ENCODE results near the gene VKORC1.

VKORC1 gene

GRCh38 chr16:31082368-31083045 lies 12.1 kb downstream of the VKORC1 start:
- DNase-seq (ENCODE audit: low spot score) = no peak

GRCh38 chr16:31081428-31082351 lies 12.9 kb downstream of the VKORC1 start:
- DNase-seq (ENCODE audit: low spot score) = no peak

DNA sequence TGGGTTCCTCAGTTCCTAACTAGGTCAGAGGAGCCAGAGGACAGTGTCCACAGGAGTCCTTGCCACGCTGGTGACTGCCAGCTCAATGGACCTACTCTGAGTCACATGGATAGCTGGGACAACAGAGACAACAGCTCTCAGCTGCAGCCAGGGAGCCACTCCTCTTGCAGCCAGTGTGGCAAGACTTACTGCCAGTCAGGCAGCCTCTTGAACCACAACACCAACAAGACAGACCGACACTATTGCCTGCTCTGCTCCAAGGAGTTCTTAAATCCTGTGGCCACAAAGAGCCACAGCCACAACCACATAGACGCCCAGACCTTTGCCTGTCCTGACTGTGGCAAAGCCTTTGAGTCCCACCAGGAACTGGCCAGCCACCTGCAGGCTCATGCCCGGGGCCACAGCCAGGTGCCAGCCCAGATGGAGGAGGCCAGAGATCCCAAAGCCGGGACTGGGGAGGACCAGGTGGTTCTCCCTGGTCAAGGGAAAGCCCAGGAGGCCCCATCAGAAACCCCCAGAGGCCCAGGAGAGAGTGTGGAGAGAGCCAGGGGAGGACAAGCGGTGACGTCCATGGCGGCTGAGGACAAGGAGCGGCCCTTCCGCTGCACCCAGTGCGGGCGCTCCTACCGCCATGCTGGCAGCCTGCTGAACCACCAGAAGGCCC lies 13.7 kb downstream of the VKORC1 start:
- DNase-seq (ENCODE audit: low spot score) = no peak

- no peak for DNase-seq (ENCODE audit: low spot score)
These were observed 14.5 kb downstream of the VKORC1 start for GRCh38 chr16:31080035-31080629.

DNA sequence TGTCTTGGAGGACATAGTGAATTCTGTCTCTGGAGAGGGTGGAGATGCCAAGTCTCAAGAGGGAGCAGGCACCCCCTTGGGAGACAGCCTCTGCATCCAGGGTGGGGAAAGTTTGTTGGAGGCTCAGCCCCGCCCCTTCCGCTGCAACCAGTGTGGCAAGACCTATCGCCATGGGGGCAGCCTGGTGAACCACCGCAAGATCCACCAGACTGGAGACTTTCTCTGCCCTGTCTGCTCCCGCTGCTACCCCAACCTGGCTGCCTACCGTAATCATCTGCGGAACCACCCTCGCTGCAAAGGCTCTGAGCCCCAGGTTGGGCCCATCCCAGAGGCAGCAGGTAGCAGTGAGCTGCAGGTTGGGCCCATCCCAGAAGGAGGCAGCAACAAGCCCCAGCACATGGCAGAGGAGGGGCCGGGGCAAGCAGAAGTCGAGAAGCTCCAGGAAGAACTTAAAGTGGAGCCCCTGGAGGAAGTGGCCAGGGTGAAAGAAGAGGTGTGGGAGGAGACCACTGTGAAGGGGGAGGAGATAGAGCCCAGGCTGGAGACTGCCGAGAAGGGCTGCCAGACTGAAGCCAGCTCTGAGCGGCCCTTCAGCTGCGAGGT lies 15.2 kb downstream of the VKORC1 start:
- DNase-seq (ENCODE audit: low spot score) = no peak

DNA sequence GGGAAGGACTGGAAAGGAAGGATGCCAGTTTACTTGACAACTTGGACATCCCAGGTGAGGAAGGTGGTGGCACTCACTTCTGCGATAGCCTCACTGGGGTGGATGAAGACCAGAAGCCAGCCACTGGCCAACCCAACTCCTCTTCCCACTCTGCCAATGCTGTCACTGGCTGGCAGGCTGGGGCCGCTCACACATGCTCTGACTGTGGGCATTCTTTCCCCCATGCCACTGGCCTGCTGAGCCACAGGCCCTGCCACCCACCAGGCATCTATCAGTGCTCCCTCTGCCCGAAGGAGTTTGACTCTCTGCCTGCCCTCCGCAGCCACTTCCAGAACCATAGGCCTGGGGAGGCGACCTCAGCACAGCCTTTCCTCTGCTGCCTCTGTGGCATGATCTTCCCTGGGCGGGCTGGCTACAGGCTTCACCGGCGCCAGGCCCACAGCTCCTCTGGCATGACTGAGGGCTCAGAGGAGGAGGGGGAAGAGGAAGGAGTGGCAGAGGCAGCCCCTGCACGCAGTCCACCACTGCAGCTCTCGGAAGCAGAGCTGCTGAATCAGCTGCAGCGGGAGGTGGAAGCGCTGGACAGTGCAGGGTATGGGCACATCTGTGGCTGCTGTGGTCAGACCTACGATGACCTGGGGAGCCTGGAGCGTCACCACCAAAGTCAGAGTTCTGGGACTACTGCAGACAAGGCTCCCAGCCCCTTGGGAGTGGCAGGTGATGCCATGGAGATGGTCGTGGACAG lies 15.8 kb downstream of the VKORC1 start:
- no peak for DNase-seq (ENCODE audit: low spot score)

GRCh38 chr16:31077592-31078396 lies 16.8 kb downstream of the VKORC1 start:
- DNase-seq (ENCODE audit: low spot score) = no peak

DNA sequence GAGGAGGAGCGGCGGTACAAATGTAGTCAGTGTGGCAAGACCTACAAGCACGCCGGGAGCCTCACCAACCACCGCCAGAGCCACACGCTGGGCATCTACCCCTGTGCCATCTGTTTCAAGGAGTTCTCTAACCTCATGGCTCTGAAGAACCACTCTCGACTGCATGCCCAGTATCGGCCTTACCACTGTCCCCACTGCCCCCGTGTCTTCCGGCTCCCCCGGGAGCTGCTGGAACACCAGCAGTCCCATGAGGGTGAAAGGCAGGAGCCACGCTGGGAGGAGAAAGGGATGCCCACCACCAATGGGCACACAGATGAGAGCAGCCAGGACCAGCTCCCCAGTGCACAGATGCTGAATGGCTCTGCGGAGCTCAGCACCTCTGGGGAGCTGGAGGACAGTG lies 17.6 kb downstream of the VKORC1 start:
- no peak for DNase-seq (ENCODE audit: low spot score)

- DNase-seq (ENCODE audit: low spot score) = no peak
These were observed 18.3 kb downstream of the VKORC1 start for GRCh38 chr16:31076319-31076718.

DNA sequence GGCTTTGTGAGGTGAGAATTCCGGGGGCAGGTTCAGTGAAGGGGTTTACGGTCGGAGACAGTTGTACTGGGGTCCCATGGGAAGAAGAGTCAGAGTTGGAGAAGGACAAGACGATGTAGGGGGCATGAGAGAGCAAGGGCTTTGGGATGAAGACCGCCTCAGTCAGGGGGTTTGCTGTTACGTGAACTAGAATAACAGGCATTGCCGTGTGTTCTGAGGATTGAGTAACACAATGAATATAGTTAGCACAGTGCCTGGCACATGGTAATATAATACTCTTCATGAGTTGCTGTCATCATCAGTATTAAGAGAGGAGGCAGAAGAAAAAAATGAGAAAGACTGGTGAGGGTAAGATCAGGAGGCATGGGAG lies 19.8 kb downstream of the VKORC1 start:
- DNase-seq (ENCODE audit: low spot score) = no peak

- DNase-seq (ENCODE audit: low spot score) = peak; percentile 97
These were observed 20.4 kb downstream of the VKORC1 start, which contains the start of the genes ZNF646 and ZNF668 for GRCh38 chr16:31073970-31074813. ZNF646 (plus strand) TSS chr16:31074422; CDS start chr16:31076325, 1,903 bp downstream. ZNF668 (minus strand) TSS chr16:31074240; CDS start chr16:31064459, 9,781 bp downstream.

DNA sequence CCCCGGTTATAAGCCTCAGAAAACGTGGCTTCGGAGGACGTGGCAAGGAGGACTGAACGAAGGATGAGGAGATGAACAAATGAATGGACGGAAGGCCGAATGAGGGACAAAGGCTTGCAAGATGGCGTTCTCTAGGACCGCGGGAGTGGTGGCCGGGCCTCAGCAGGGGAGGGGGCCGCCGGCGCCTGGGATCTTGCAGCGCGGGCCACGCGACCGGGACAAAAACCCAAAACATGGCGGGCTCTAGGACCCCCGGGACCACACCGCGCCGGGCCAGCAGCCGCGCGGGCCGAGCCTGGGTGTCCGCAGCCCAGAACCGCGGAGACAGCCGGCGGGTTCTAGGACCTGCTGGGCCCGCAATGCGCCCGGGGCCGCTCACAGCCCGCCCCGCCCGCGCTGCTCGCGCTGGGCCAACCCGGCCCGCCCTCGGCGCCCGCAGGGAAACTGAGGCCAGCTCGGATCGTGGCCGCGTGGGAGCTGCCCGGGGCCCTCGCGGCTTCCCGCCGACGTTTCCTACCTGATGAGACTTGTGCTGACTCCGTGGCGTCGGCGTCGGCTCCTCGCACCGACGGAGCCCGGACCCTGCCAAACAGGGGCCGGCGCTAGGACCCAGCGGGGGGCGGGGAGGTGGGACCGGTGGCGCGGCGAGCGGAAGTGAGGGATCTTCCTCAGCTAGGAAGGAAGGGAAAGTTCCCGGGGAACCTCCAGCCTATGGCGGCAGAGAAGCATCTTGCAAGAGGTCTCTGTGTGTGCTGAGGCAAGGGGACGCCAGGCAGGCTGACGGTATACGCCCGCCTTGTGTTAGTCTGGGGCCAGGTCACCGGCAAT lies 21.2 kb downstream of the VKORC1 start:
- peak; percentile 87 for DNase-seq (ENCODE audit: low spot score)

- peak; percentile 37 for DNase-seq (ENCODE audit: low spot score)
These were observed 22.0 kb downstream of the VKORC1 start for GRCh38 chr16:31072540-31073141.

DNA sequence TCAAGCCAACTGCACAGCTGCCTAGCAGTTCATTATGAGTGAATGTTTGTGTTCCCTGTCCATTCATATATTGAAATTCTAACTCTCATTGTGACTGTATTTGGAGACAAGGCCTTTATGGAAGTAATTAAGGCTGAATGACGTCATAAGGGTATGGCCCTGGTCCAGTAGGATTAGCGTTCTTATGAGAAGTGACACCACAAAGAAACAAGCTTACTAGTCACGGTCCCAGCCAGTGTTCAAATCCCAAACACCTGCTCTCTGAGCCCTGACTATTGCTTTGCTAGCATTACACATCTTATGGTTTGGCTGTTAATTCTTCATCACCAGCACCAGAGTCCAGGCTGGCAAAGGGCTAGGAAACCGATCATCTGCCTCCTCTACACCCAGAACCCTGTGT lies 22.7 kb downstream of the VKORC1 start:
- DNase-seq (ENCODE audit: low spot score) = peak; percentile 77

DNA sequence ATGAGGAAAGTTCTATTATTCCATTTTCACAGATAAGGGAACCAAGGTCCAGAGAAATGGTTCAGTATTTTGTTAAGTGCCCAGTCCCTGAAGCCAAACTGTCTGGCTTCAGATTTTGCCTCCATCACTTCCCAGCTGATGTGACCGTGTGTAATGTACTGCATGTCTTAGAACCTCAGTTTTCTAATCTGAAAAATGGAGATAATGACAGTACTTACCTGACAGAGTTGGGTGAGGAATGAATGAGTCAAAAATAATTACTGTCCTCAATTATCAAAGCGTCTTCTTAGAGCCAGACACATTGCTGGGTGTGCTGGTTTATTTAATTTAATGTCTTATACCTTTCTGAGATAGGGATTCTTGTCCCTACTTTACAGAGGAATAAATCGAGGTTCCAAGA lies 27.3 kb downstream of the VKORC1 start:
- no peak for DNase-seq (ENCODE audit: low spot score)

- DNase-seq (ENCODE audit: low spot score) = peak; percentile 96
These were observed 29.6 kb downstream of the VKORC1 start for GRCh38 chr16:31064882-31065461.

- no peak for DNase-seq (ENCODE audit: low spot score)
These were observed 30.6 kb downstream of the VKORC1 start for GRCh38 chr16:31063843-31064611.
